OCI-LY1 (cell line): ENCODE results near the gene SLC25A26.

Experiments
- EZH2 ChIP-seq: fragments of 200-600 bp; sonication (generic), shearing (Covaris generic); IDR thresholded peaks from 2 replicates; pipeline ENCODE4 v1.8.0; 2017; ENCODE audit warnings: borderline replicate concordance, mixed run types, mild to moderate bottlenecking, antibody characterized with exemption, low read length, moderate library complexity, mixed read lengths
- TF ChIP-seq, protein P1 (sequence below): fragments of 200-600 bp; sonication (generic), shearing (Covaris generic); IDR thresholded peaks from 2 replicates; pipeline ENCODE4 v1.5.1; 2017; ENCODE audit warnings: mild to moderate bottlenecking, antibody characterized with exemption, low read length, moderate library complexity, mixed read lengths

DNA sequence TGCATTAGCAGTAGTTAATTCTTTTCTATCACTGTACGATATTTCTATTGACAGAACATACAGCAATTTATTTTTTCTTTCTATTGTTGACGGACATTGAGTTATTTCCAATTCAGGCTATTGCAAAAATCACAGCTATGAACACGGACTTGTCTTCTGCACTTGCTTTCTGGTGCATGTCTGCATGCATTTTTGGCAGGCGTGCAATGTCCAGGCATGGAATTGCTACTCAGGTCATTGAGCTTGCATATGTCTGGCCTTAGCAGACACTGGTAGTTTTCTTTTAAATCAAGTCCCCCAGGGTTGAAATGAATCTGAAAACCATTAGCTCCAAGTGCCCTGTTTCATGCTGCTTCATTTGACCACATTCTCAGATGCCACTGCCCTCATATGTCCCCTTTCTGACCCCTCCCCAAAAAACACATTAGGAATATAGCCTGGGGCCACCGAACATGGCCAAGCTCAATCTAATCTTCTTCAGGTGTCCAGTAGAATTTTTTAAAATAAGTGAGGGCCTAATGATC, 207.2 kb downstream of the SLC25A26 start:
- TF ChIP-seq, protein P1, sequence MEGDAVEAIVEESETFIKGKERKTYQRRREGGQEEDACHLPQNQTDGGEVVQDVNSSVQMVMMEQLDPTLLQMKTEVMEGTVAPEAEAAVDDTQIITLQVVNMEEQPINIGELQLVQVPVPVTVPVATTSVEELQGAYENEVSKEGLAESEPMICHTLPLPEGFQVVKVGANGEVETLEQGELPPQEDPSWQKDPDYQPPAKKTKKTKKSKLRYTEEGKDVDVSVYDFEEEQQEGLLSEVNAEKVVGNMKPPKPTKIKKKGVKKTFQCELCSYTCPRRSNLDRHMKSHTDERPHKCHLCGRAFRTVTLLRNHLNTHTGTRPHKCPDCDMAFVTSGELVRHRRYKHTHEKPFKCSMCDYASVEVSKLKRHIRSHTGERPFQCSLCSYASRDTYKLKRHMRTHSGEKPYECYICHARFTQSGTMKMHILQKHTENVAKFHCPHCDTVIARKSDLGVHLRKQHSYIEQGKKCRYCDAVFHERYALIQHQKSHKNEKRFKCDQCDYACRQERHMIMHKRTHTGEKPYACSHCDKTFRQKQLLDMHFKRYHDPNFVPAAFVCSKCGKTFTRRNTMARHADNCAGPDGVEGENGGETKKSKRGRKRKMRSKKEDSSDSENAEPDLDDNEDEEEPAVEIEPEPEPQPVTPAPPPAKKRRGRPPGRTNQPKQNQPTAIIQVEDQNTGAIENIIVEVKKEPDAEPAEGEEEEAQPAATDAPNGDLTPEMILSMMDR: no peak
- TF ChIP-seq EZH2: no peak
